PC-3 (cell line): ENCODE measurements around the gene PLXNA4.

ENCODE experiments used
- EZH2 ChIP-seq: fragments of 300-600 bp; sonication (generic); IDR thresholded peaks from one replicate; pipeline ENCODE4 v1.6.1; 2017; ENCODE audit warnings: antibody characterized with exemption, mild to moderate bottlenecking, low read length; ENCODE audit not compliant: unreplicated experiment
- TF ChIP-seq, protein P1 (sequence below): fragments of 300-600 bp; sonication (generic); conservative IDR thresholded peaks from 2 replicates; pipeline ENCODE4 v1.5.1; 2017; ENCODE audit warnings: antibody characterized with exemption, low read depth, mild to moderate bottlenecking, low read length

DNA sequence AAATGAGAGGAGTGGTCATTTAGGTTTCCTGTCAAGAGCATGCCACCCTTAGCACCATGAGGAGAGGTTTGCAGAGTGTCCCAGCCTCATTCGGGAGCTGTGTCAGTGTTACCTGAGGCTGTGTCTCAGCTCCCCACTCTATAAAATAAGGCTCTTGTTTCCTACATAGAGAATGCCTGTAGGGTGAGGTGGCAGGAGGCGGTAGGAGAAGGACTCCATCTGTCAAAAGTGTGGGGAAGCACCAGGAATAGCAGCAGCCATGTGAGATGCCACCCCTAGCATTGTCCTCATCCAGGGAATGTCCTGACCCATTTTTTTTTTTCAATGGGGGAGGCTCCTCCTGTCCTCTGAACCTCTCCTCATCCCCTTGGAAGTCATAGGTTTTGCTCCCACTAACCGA is 451.2 kb downstream of the PLXNA4 start:
- TF ChIP-seq, protein P1, sequence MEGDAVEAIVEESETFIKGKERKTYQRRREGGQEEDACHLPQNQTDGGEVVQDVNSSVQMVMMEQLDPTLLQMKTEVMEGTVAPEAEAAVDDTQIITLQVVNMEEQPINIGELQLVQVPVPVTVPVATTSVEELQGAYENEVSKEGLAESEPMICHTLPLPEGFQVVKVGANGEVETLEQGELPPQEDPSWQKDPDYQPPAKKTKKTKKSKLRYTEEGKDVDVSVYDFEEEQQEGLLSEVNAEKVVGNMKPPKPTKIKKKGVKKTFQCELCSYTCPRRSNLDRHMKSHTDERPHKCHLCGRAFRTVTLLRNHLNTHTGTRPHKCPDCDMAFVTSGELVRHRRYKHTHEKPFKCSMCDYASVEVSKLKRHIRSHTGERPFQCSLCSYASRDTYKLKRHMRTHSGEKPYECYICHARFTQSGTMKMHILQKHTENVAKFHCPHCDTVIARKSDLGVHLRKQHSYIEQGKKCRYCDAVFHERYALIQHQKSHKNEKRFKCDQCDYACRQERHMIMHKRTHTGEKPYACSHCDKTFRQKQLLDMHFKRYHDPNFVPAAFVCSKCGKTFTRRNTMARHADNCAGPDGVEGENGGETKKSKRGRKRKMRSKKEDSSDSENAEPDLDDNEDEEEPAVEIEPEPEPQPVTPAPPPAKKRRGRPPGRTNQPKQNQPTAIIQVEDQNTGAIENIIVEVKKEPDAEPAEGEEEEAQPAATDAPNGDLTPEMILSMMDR: no peak
- TF ChIP-seq EZH2: no peak
